ENCODE data around the gene NOXO1.

DNA sequence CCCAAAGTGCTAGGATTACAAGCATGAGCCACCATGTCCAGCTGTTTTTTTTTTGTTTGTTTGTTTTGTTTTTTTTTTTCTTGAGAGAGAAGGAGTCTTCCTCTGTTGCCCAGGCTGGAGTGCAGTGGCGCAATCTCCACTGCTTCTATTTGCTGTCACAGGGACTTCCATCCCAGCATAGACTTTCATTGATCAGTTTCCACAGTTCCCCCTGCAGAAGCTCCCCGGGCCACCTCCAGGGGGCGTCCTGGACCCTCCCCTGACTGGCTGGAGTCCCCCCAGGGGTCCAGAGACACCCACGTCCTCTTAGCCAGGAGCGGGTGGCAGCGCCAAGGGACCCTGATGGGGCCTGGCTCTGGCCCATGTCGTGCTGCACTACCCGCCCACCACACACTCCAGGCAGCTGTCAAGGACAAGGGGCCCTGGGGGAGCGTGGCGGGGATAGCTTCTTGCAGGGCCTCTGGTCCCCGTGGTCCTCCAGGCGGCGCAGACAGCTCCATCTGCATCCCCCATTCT lies 35.2 kb upstream of the NOXO1 start:
- TF ChIP-seq, protein P1, sequence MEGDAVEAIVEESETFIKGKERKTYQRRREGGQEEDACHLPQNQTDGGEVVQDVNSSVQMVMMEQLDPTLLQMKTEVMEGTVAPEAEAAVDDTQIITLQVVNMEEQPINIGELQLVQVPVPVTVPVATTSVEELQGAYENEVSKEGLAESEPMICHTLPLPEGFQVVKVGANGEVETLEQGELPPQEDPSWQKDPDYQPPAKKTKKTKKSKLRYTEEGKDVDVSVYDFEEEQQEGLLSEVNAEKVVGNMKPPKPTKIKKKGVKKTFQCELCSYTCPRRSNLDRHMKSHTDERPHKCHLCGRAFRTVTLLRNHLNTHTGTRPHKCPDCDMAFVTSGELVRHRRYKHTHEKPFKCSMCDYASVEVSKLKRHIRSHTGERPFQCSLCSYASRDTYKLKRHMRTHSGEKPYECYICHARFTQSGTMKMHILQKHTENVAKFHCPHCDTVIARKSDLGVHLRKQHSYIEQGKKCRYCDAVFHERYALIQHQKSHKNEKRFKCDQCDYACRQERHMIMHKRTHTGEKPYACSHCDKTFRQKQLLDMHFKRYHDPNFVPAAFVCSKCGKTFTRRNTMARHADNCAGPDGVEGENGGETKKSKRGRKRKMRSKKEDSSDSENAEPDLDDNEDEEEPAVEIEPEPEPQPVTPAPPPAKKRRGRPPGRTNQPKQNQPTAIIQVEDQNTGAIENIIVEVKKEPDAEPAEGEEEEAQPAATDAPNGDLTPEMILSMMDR (IDR thresholded peaks at IDR 0.05; ENCODE audit: borderline replicate concordance, extremely low read depth, low read length, poor library complexity, severe bottlenecking): peak; percentile 64
- no peak for TF ChIP-seq EZH2 (IDR thresholded peaks at IDR 0.05; ENCODE audit: borderline replicate concordance, low read depth, low read length, severe bottlenecking)

Measured in DND-41 (cell line).